A673 (cell line): ENCODE measurements around the gene HPSE2. TPM values are rescaled to one million over a fixed set of nuclear protein-coding genes. Genes with fewer than 3 reads are reported as not detected.

Experiments
- BruUV-seq: library from RNA; stranded (reverse); fragments of 400-500 nt; replicated peaks from 2 replicates; lab custom pipeline; 2021; lab: Mats Ljungman, UMichigan
- CTCF ChIA-PET: fragments of 300-600 bp; sonication (Branson Sonifier 250); formaldehyde crosslinking; loops from one replicate; lab custom pipeline; 2022; ENCODE audit warnings: antibody characterized with exemption; lab: Charles Lee
- POLR2A ChIA-PET: fragments of 300-600 bp; sonication (Branson Sonifier 250); formaldehyde crosslinking; loops from one replicate; lab custom pipeline; 2022; ENCODE audit warnings: antibody characterized with exemption; ENCODE audit not compliant: low non-redundant PET; lab: Charles Lee
- DNase-seq: peaks from one replicate; pipeline ENCODE4 v3.0.0-alpha.2; 2015; ENCODE audit warnings: low spot score
- H3K27ac ChIP-seq: fragments of 200-600 bp; sonication (generic); 2 replicates; pipeline ENCODE4 v1.5.1; 2016; ENCODE audit warnings: mixed run types, low read depth, mild to moderate bottlenecking, mixed read lengths, antibody characterized with exemption, low read length; ENCODE audit not compliant: poor library complexity, severe bottlenecking
- H3K27me3 ChIP-seq: fragments of 200-600 bp; sonication (generic); replicated peaks from 2 replicates; pipeline ENCODE4 v1.6.1; 2017; ENCODE audit warnings: mixed run types, low read depth, mild to moderate bottlenecking, mixed read lengths, antibody characterized with exemption, low read length; ENCODE audit not compliant: insufficient read depth, poor library complexity
- H3K36me3 ChIP-seq: fragments of 200-600 bp; sonication (generic); 2 replicates; pipeline ENCODE4 v1.6.1; 2016; ENCODE audit warnings: mixed run types, mild to moderate bottlenecking, mixed read lengths, antibody characterized with exemption, low read length; ENCODE audit not compliant: insufficient read depth, poor library complexity, severe bottlenecking
- H3K4me1 ChIP-seq: fragments of 200-600 bp; sonication (generic); 2 replicates; pipeline ENCODE4 v1.6.1; 2017; ENCODE audit warnings: mixed run types, mild to moderate bottlenecking, mixed read lengths, antibody characterized with exemption, low read length; ENCODE audit not compliant: insufficient read depth, poor library complexity, severe bottlenecking
- H3K4me3 ChIP-seq: fragments of 200-600 bp; sonication (generic); 2 replicates; pipeline ENCODE4 v1.5.1; 2016; ENCODE audit warnings: low read depth, mixed run types, mild to moderate bottlenecking, mixed read lengths, low read length; ENCODE audit not compliant: poor library complexity, severe bottlenecking
- H3K9me3 ChIP-seq: fragments of 200-600 bp; sonication (generic); 2 replicates; pipeline ENCODE4 v1.6.1; 2016; ENCODE audit warnings: mixed run types, low read depth, mild to moderate bottlenecking, mixed read lengths, antibody characterized with exemption, low read length; ENCODE audit not compliant: poor library complexity, severe bottlenecking
- CTCF ChIP-seq: fragments of 300-800, 200-600 bp; sonication (generic); conservative IDR thresholded peaks from 2 replicates; pipeline ENCODE4 v1.5.1; 2017; ENCODE audit warnings: low read depth, mild to moderate bottlenecking, antibody characterized with exemption, low read length, moderate library complexity, mixed read lengths
- EZH2 ChIP-seq: fragments of 200-600 bp; sonication (generic); IDR thresholded peaks from 2 replicates; pipeline ENCODE4 v1.6.1; 2017; ENCODE audit warnings: borderline replicate concordance, low read depth, mild to moderate bottlenecking, mixed read lengths, antibody characterized with exemption, low read length; ENCODE audit not compliant: poor library complexity, severe bottlenecking
- intact Hi-C: fragments of 100-400 bp; cut with micrococcal nuclease; formaldehyde crosslinking; loops from one replicate; pipeline ENCODE4 v1.10.0; 2022; ENCODE audit not compliant: unreplicated experiment
- total RNA-seq: library from RNA; stranded (reverse); gene quantifications from 2 replicates; pipeline ENCODE4 v1.2.3, GENCODE V29; 2021

The HPSE2 gene
- total RNA-seq, 1 experiment from 2014 or later: not detected

- no peak overlapping the region for H3K4me3 ChIP-seq
- H3K27me3 ChIP-seq: peaks cover 31% of the 10 kb centered on the region
- ChIA-PET CTCF (no interaction called here), POLR2A (no interaction called here)
- no peak overlapping the region for H3K27ac ChIP-seq
- intact Hi-C loops: no loop called here
- no peaks in the 10 kb centered on the region for H3K9me3 ChIP-seq
- no peaks in the 10 kb centered on the region for H3K36me3 ChIP-seq
- no TSS peak for BruUV-seq
- no peak for TF ChIP-seq EZH2
- no peak for TF ChIP-seq CTCF
- no peak for DNase-seq
- H3K4me1 ChIP-seq: no peaks in the 10 kb centered on the region
Measured at GRCh38 chr10:98517672-98518071, 718.0 kb downstream of the HPSE2 start.

- ChIA-PET POLR2A (no interaction called here), CTCF (no interaction called here)
- no peak for DNase-seq
- H3K9me3 ChIP-seq: no peaks in the 10 kb centered on the region
- BruUV-seq: no TSS peak
- H3K4me3 ChIP-seq: no peak overlapping the region
- intact Hi-C loops: no loop called here
- no peaks in the 10 kb centered on the region for H3K4me1 ChIP-seq
- no peaks in the 10 kb centered on the region for H3K36me3 ChIP-seq
- peaks cover 31% of the 10 kb centered on the region for H3K27me3 ChIP-seq
- no peak for TF ChIP-seq EZH2
- TF ChIP-seq CTCF: no peak
- H3K27ac ChIP-seq: no peak overlapping the region
Measured at GRCh38 chr10:98516352-98516751, 719.3 kb downstream of the HPSE2 start.

- TF ChIP-seq CTCF: no peak
- TF ChIP-seq EZH2: no peak
- CTCF ChIA-PET: no interaction called here
- no TSS peak for BruUV-seq
- POLR2A ChIA-PET: no interaction called here
- H3K4me3 ChIP-seq: no peak overlapping the region
- intact Hi-C loops: no loop called here
- no peak for DNase-seq
- peaks cover 28% of the 10 kb centered on the region for H3K27me3 ChIP-seq
- no peaks in the 10 kb centered on the region for H3K9me3 ChIP-seq
- H3K27ac ChIP-seq: no peak overlapping the region
- no peaks in the 10 kb centered on the region for H3K36me3 ChIP-seq
- no peaks in the 10 kb centered on the region for H3K4me1 ChIP-seq
Measured at GRCh38 chr10:98513704-98514103, 721.9 kb downstream of the HPSE2 start.
